SK-N-SH (cell line): ENCODE data around the gene CTBP1. TPM values are rescaled to one million over a fixed set of nuclear protein-coding genes. Genes with fewer than 3 reads are reported as not detected.

Experiments
- CTCF ChIA-PET: fragments of 300-600, 350-600 bp; formaldehyde crosslinking; extraction: SDS; loops from one replicate; lab custom pipeline; 2021; lab: Yijun Ruan, JAX
- POLR2A ChIA-PET: fragments of 350-600 bp; sonication (Branson Sonifier 250); formaldehyde crosslinking; extraction: SDS; loops from one replicate; lab custom pipeline; 2020; ENCODE audit warnings: antibody characterized with exemption, inconsistent platforms; lab: Yijun Ruan, JAX
- DNase-seq: peaks from one replicate; pipeline ENCODE4 v3.0.0; 2012
- H2AFZ ChIP-seq: fragments of 200-600 bp; sonication (generic); 2 replicates; pipeline ENCODE4 v1.8.1; 2016; ENCODE audit warnings: antibody characterized with exemption, mild to moderate bottlenecking, low read depth
- H3F3A ChIP-seq: fragments of 200-600 bp; sonication (generic); replicated peaks from 2 replicates; pipeline ENCODE3; 2016; ENCODE audit warnings: antibody characterized with exemption, mild to moderate bottlenecking; ENCODE audit not compliant: insufficient read depth
- H3K27ac ChIP-seq, 2 experiments: fragments of 200-500 bp in 1 of 2; fragments of 200-600 bp in 1 of 2; sonication (Bioruptor generic) in 1 of 2; sonication (generic), shearing (Covaris generic) in 1 of 2; 2 replicates each; pipeline versions ENCODE4 v1.5.1 to v1.6.1; 2014 to 2016; ENCODE audit warnings: low read depth in 2 of 2, inconsistent platforms in 1 of 2, low read length in 1 of 2, mild to moderate bottlenecking in 1 of 2, mixed read lengths in 1 of 2
- H3K27me3 ChIP-seq: fragments of 200-600 bp; sonication (generic), shearing (Covaris generic); 2 replicates; pipeline ENCODE4 v1.6.1; 2016; ENCODE audit warnings: mixed run types; ENCODE audit not compliant: insufficient read depth
- H3K36me3 ChIP-seq, 2 experiments: fragments of 200-500 bp in 1 of 2; fragments of 200-600 bp in 1 of 2; sonication (Bioruptor generic) in 1 of 2; sonication (generic) in 1 of 2; replicated peaks in 1 of 2; 2 replicates each; pipeline versions ENCODE3 to v1.5.1; 2014 to 2016; ENCODE audit warnings: low read length in 1 of 2, mild to moderate bottlenecking in 1 of 2; ENCODE audit not compliant: insufficient read depth in 2 of 2, control insufficient read depth in 1 of 2
- H3K4me1 ChIP-seq, 2 experiments: fragments of 200-500 bp in 1 of 2; fragments of 200-600 bp in 1 of 2; sonication (Bioruptor generic) in 1 of 2; sonication (generic), shearing (Covaris generic) in 1 of 2; 2 replicates each; pipeline versions ENCODE4 v1.5.1 to v1.6.1; 2014 to 2016; ENCODE audit warnings: low read depth in 1 of 2, low read length in 1 of 2, mixed run types in 1 of 2; ENCODE audit not compliant: insufficient read depth in 2 of 2, control insufficient read depth in 1 of 2
- H3K4me2 ChIP-seq: fragments of 200-600 bp; sonication (generic), shearing (Covaris generic); 2 replicates; pipeline ENCODE4 v1.6.1; 2017; ENCODE audit warnings: mixed run types
- H3K4me3 ChIP-seq, 2 experiments: fragments of 200-500 bp in 1 of 2; fragments of 200-600 bp in 1 of 2; sonication (Bioruptor generic) in 1 of 2; sonication (generic), shearing (Covaris generic) in 1 of 2; 2 replicates each; pipeline versions ENCODE4 v1.5.1 to v1.8.1; 2014 to 2016; ENCODE audit warnings: low read depth in 2 of 2, inconsistent platforms in 1 of 2, low read length in 1 of 2, mild to moderate bottlenecking in 1 of 2, mixed read lengths in 1 of 2, moderate library complexity in 1 of 2
- H3K79me2 ChIP-seq: fragments of 200-600 bp; sonication (generic); 2 replicates; pipeline ENCODE4 v1.8.1; 2017; ENCODE audit warnings: mild to moderate bottlenecking; ENCODE audit not compliant: insufficient read depth
- H3K9ac ChIP-seq: fragments of 200-600 bp; sonication (generic); 2 replicates; pipeline ENCODE4 v1.6.1; 2017; ENCODE audit warnings: mixed run types
- H3K9me2 ChIP-seq: fragments of 200-600 bp; sonication (generic); 2 replicates; pipeline ENCODE4 v1.6.1; 2017; ENCODE audit warnings: mixed run types
- H3K9me3 ChIP-seq: fragments of 200-600 bp; sonication (generic); 2 replicates; pipeline ENCODE4 v1.6.1; 2017; ENCODE audit warnings: mixed run types, mild to moderate bottlenecking, moderate library complexity
- H4K20me1 ChIP-seq: fragments of 200-600 bp; sonication (generic); 2 replicates; pipeline ENCODE4 v1.6.1; 2017; ENCODE audit warnings: mild to moderate bottlenecking, mixed run types; ENCODE audit not compliant: insufficient read depth
- CHD2 ChIP-seq: fragments of 150-350 bp; IDR thresholded peaks from 2 replicates; pipeline ENCODE4 v1.6.1; 2018; ENCODE audit warnings: low read length; ENCODE audit not compliant: partially characterized antibody
- CTCF ChIP-seq: fragments of 200-600 bp; sonication (generic); IDR thresholded peaks from 2 replicates; pipeline ENCODE4 v1.6.1; 2017; ENCODE audit warnings: antibody characterized with exemption, mild to moderate bottlenecking, moderate library complexity
- ELF1 ChIP-seq: IDR thresholded peaks from 2 replicates; pipeline ENCODE4 v1.4.0; 2012
- EP300 ChIP-seq, 2 experiments: IDR thresholded peaks; 2 replicates each; pipeline versions ENCODE4 v1.4.0 to v1.6.1; 2012; ENCODE audit warnings: borderline replicate concordance in 1 of 2, low read depth in 1 of 2, low read length in 1 of 2
- EZH2phosphoT487 ChIP-seq: fragments of 200-600 bp; sonication (generic); IDR thresholded peaks from 2 replicates; pipeline ENCODE4 v1.6.1; 2017; ENCODE audit warnings: low read depth, mixed run types, mild to moderate bottlenecking, antibody characterized with exemption, moderate library complexity, borderline replicate concordance
- FOXJ3 ChIP-seq: sonication (generic); formaldehyde crosslinking; IDR thresholded peaks from 2 replicates; pipeline ENCODE4 v1.5.1; 2020; ENCODE audit warnings: mild to moderate bottlenecking, missing genetic modification reagents
- FOXM1 ChIP-seq: IDR thresholded peaks from 2 replicates; pipeline ENCODE4 v1.4.0; 2012; ENCODE audit warnings: low read depth, mild to moderate bottlenecking
- GABPA ChIP-seq: IDR thresholded peaks from 2 replicates; pipeline ENCODE4 v1.4.0; 2012; ENCODE audit warnings: low read depth, mild to moderate bottlenecking
- IRF3 ChIP-seq: fragments of 150-350 bp; IDR thresholded peaks from 2 replicates; pipeline ENCODE4 v1.6.1; 2016; ENCODE audit warnings: mild to moderate bottlenecking, low read depth, low read length
- JUND ChIP-seq: IDR thresholded peaks from 2 replicates; pipeline ENCODE4 v1.4.0; 2012
- MXI1 ChIP-seq: IDR thresholded peaks from 2 replicates; pipeline ENCODE4 v1.6.1; 2012; ENCODE audit warnings: mild to moderate bottlenecking, low read depth, low read length, improper control_type of control experiment
- NFIC ChIP-seq: IDR thresholded peaks from 2 replicates; pipeline ENCODE4 v1.4.0; 2012; ENCODE audit warnings: borderline replicate concordance
- RAD21 ChIP-seq: IDR thresholded peaks from 2 replicates; pipeline ENCODE4 v1.6.1; 2012; ENCODE audit warnings: mild to moderate bottlenecking, low read length
- REST ChIP-seq: IDR thresholded peaks from 2 replicates; pipeline ENCODE4 v1.6.1; 2012; ENCODE audit warnings: mild to moderate bottlenecking, low read depth, low read length, moderate library complexity
- RXRA ChIP-seq: IDR thresholded peaks from 2 replicates; pipeline ENCODE4 v1.4.0; 2012; ENCODE audit warnings: low read depth, mild to moderate bottlenecking, borderline replicate concordance
- YY1 ChIP-seq: IDR thresholded peaks from 2 replicates; pipeline ENCODE4 v1.4.0; 2012; ENCODE audit warnings: low read depth, mild to moderate bottlenecking
- WGBS: methylation state at CpG from one replicate; pipeline ENCODE4 v1.1.6; 2017; ENCODE audit warnings: low lambda C conversion rate; 5-methylcytosine and 5-hydroxymethylcytosine counted together
- polyA plus RNA-seq, 3 experiments: library from polyadenylated mRNA; depleted of rRNA; stranded (reverse); fragments of >200 nt; gene quantifications; 2 replicates each; pipeline ENCODE4 v1.2.3, GENCODE V29; 2012

The CTBP1 gene
- polyA plus RNA-seq, 1 of the 3 experiments (the other 2 are of a cell fraction), result 183 TPM

GRCh38 chr4:1192493-1193205 lies 56.3 kb downstream of the CTBP1 start:
- no peaks in the 10 kb centered on the region for H3K9me3 ChIP-seq
- no peaks in the 10 kb centered on the region for H3K27me3 ChIP-seq
- no peaks in the 10 kb centered on the region for H4K20me1 ChIP-seq
- H3F3A ChIP-seq, result peaks cover 23% of the 10 kb centered on the region
- POLR2A ChIA-PET, result interaction anchor here (0.6 to 1.0 kb wide), 3 partner anchors 9 to 12 kb away, joined by 3 read pairs; no protein-coding TSS in a partner anchor
- H3K79me2 ChIP-seq, result no peaks in the 10 kb centered on the region
- H3K27ac ChIP-seq, result peak overlapping the region; percentile 80 to 89
- CTCF ChIA-PET, result interaction anchor here (0.6 to 1.3 kb wide), 4 partner anchors 21 to 62 kb away, joined by 3 read pairs; no protein-coding TSS in a partner anchor
- H3K4me2 ChIP-seq, result peak overlapping the region; percentile 51; the same call in 1 of the 2 replicates
- no peak overlapping the region for H2AFZ ChIP-seq
- no peaks in the 10 kb centered on the region for H3K9me2 ChIP-seq
- peak; percentile 31 for DNase-seq
- peak overlapping the region; percentile 51; the same call in 1 of the 2 replicates for H3K9ac ChIP-seq
- WGBS, result 62% methylated on average over 10 of the region's 13 CpGs
- no peak overlapping the region; a peak in 1 of 4 replicates for H3K4me3 ChIP-seq
- H3K4me1 ChIP-seq, result peaks cover 14 to 28% of the 10 kb centered on the region in 2 experiments; a peak in 3 of 4 replicates
- no peak for TF ChIP-seq FOXJ3 (CRISPR knock-in tag)
- no peak for TF ChIP-seq GABPA
- no peak for TF ChIP-seq FOXM1
- TF ChIP-seq IRF3, result no peak
- TF ChIP-seq CTCF, result no peak
- no peak for TF ChIP-seq EP300 (IDR thresholded peaks at IDR 0.05; ENCODE audit: borderline replicate concordance in 1 of 2, low read depth in 1 of 2, low read length in 1 of 2)
- no peak for TF ChIP-seq RXRA
- peaks cover 0 to 3% of the 10 kb centered on the region in 2 experiments for H3K36me3 ChIP-seq

GRCh38 chr4:1192091-1192492 lies 56.8 kb downstream of the CTBP1 start:
- POLR2A ChIA-PET, result interaction anchor here (0.6 to 1.0 kb wide), 3 partner anchors 8 to 13 kb away, joined by 3 read pairs; no protein-coding TSS in a partner anchor
- H3K9me2 ChIP-seq, result no peaks in the 10 kb centered on the region
- no peaks in the 10 kb centered on the region for H3K9me3 ChIP-seq
- H3K4me2 ChIP-seq, result peak overlapping the region; percentile 51; the same call in 1 of the 2 replicates
- peaks cover 14 to 28% of the 10 kb centered on the region in 2 experiments; a peak in 3 of 4 replicates for H3K4me1 ChIP-seq
- H3K9ac ChIP-seq, result peak overlapping the region; percentile 51; the same call in 1 of the 2 replicates
- H3K36me3 ChIP-seq, result peaks cover 0 to 3% of the 10 kb centered on the region in 2 experiments
- CTCF ChIA-PET, result interaction anchor here (0.6 to 1.3 kb wide), 4 partner anchors 24 to 154 kb away, joined by 3 read pairs; no protein-coding TSS in a partner anchor
- H2AFZ ChIP-seq, result peak overlapping the region; percentile 64; the same call in 1 of the 2 replicates
- H3F3A ChIP-seq, result peaks cover 18% of the 10 kb centered on the region
- H3K27me3 ChIP-seq, result no peaks in the 10 kb centered on the region
- 0% methylated on average over 1 of the region's 4 CpGs for WGBS
- peak overlapping the region; percentile 80 to 89 for H3K27ac ChIP-seq
- DNase-seq, result peak; percentile 57
- H3K79me2 ChIP-seq, result no peaks in the 10 kb centered on the region
- H4K20me1 ChIP-seq, result no peaks in the 10 kb centered on the region
- H3K4me3 ChIP-seq, result no peak overlapping the region; a peak in 1 of 4 replicates
- peak; percentile 98 for TF ChIP-seq NFIC
- no peak for TF ChIP-seq EZH2phosphoT487
- no peak for TF ChIP-seq REST
- no peak for TF ChIP-seq GABPA
- no peak for TF ChIP-seq YY1
- TF ChIP-seq JUND, result peak; percentile 82
- no peak for TF ChIP-seq CHD2
- peak; percentile 61; the same call in 1 of the 2 replicates for TF ChIP-seq RXRA
- no peak for TF ChIP-seq RAD21
- TF ChIP-seq IRF3, result no peak
- peak in 1 of 2 experiments; percentile 61; a peak in 1 of 4 replicates for TF ChIP-seq EP300 (IDR thresholded peaks at IDR 0.05; ENCODE audit: borderline replicate concordance in 1 of 2, low read depth in 1 of 2, low read length in 1 of 2)
- TF ChIP-seq MXI1, result no peak
- TF ChIP-seq ELF1, result no peak
